GM19035 (cell line): ENCODE measurements around the gene PAPPA.

Experiments
- ATAC-seq: cut with Tn5 transposase; IDR thresholded peaks from one replicate; pipeline ENCODE4 v1.9.1; 2021; ENCODE audit not compliant: unreplicated experiment

Gene PAPPA

GRCh38 chr9:116153765-116154333 lies at the start of gene PAPPA:
PAPPA (plus strand) TSS chr9:116153791; CDS start chr9:116154173, 382 bp downstream.
- no peak for ATAC-seq

DNA sequence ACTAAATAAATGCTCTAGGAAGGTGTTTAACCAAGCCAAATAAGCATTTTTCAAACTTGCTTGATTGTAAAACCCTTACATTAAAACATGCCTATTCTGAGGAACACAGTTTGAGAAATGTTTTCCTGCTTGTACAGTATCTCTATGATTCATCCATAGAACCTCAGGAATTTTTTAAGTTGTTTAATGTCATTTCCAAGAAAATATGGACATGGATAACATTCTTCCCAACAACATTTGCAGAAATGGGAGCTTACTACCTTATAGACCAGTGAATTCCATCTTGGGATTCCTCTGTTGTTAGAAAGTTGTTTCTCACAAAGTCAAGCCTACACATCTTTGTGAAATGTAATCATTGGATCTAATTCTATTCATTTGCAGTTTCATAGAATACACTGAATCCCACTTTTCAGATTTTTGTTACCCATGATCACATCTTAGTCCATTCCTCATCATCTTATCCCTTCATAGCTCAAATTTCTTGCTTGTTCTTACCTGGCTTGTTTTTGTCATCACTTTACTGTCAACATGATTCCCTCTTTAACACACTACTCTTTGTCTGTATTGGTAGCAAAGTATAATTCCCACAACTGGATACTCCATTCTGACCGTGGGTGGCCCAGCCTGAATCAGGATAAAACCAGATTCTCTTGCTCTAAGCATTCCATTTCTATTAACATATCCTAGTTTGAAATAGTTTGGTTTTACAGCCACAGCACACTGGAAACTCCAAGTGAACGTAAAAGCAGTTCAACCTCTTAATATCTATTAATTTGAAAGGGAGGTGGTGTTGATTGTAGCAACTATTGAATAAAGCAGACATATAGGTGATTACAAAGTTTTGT lies 49.4 kb upstream of the PAPPA start:
- no peak for ATAC-seq

DNA sequence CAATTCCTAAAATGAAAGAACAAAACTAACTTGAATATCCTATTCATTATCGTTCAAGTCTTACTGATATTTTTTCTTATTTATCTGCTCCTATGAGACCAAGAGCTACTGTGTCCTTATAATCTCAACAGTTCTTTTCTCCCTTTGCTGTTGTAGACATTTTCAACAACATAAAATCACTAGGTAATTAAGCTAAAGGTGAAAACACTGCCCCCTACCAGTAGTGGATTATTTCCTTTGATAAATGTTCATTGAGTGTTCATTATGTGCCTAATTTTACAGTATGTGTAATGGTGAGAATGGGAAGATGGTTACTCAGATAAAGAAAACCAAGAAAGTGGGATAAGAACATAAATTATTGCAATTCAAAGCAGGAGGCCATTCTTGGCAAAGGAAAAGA lies 41.4 kb upstream of the PAPPA start:
- ATAC-seq, result no peak

DNA sequence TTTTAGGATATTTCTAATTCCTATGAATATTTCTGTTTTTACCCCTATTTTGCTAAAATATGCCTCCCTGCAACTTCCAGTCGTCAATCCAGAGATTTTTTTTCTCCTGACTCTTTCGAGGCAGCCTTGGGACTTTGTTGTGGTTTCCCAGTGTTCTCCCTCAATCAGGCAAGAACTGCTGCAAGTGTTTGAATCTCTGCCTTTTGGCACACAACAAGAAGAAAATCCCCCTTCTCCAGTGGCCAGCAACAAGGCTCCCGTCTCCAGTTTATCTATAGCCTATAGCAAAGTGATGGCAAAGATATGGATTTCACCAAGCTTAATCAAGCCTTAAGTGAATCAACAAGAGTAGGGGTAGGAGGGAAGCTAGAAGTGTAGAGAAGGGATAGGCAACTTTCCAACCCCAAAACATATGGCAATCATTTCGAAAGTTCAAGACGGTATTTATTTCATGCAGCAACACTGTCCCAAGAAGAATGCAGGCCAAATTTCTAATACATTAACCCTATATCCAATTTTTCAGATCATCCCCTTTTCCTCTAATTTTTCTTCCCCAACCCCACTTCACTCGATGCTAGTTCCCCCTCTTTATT lies 37.7 kb upstream of the PAPPA start:
- ATAC-seq, result no peak

DNA sequence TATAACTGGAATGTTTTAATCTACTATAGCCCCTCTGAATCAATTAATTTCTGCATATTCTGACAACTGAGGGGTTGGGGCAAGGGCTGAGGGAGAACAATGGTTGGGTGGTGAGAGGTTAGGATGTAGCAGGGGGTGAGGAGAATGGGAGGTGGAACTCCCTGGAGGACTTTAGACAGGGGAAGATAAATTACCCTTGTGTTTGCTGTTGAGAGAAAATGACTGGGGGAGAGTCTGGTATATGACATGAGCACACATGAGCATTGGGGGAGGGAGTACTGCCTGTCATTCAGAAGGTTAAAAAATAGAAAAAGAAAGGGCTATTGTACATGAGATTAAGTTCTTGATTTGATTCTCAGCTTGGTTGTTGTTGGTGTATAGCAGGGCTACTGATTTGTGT lies 37.2 kb upstream of the PAPPA start:
- no peak for ATAC-seq

GRCh38 chr9:116123171-116123570 lies 30.4 kb upstream of the PAPPA start:
- ATAC-seq, result no peak

DNA sequence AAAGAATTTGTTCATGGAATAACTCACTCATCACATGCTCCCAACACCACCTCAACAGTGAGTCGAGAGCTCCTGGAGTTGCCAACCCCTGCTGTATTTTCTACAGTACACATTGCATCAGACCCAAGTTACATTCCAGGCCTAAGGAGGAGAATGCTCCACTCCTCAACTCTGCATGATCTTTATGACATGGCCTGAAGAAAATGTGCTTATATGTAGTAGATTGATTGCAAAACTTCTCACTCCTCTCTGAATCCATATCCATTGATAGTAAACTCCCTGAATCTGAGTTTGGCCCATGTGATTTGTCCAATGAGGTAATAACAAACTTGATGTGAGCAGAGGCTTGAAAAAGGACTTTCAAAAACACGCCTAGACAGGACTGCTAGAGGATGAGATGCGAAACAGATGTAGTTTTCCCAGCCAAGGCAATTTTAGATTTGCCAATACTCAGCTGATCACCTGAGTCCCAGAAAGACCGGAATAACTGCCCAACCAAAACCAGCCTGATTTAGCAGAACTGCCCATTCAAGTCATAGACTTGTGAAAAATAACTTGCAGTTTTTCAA lies 29.0 kb upstream of the PAPPA start:
- no peak for ATAC-seq

GRCh38 chr9:116133163-116133562 lies 20.4 kb upstream of the PAPPA start:
- no peak for ATAC-seq

- ATAC-seq, result no peak
These were observed 18.6 kb upstream of the PAPPA start for GRCh38 chr9:116134975-116135374.

DNA sequence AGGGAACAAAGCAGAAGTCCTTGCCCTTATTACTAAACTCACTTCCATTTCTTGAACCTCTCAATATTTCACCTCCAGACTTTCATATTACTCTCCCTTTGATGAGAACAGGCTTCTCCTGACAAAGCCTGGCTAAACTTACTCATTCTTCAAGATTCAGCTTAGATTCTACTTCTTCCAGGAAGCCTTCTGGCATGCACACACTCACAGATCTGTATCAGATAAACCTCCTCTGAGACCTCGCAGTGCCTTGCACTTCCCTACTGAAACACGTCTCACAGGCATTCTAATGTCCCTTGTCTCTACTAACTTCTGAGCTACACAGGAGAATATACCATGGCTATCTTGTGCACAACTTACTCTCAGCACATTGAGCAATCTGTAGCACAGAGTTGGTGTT lies 16.6 kb upstream of the PAPPA start:
- ATAC-seq, result no peak

DNA sequence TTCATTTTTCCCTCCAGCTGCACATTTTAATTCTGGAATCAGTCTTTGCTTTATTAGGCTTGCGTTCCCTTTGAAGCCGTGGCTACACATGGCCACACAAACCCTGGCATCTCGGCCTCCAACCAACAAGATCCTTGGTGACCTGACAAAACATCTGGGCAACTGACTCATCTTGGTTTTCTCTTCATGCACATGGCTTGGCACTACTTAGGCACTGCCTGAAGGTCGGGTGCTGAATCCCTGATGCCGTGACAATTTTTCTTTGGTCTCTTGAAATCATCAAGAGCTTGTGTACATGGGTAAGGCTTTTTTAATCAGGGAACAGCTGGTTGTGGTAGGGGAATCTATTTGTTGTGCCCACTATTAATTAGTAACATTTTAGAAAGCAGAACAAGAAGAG lies 16.0 kb upstream of the PAPPA start:
- no peak for ATAC-seq

DNA sequence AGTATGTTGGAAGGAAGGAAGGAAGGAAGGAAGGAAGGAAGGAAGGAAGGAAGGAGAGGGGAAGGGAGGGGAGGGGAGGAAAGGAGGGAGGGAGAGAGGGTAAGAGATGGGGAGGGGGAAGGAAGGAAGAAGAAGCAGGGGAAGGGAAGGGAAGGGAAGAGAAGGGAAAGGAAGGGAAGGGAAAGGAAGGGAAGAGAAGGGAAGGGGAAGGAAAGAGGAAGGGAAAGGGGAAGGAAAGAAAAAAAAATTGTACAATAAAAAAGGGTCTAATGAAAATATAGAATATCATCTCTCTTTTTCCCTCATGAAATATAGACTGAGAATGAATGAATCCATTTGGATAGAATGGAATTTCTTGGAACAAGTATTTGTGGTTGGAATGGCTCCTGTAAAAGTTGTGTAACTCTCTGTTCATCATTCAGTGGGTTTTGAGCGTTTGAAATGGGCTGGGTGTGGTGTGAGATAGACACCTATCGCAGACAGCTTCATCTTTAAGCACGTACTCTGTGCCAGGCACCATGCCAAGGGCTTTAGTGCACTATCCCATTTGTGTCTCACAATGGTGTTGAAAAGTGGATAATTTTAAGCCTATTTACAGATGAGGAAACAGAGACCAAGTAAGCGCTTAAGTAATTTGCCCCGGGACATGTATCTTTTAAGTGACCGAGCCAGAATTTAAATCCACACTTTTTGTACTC lies 11.6 kb upstream of the PAPPA start:
- no peak for ATAC-seq

DNA sequence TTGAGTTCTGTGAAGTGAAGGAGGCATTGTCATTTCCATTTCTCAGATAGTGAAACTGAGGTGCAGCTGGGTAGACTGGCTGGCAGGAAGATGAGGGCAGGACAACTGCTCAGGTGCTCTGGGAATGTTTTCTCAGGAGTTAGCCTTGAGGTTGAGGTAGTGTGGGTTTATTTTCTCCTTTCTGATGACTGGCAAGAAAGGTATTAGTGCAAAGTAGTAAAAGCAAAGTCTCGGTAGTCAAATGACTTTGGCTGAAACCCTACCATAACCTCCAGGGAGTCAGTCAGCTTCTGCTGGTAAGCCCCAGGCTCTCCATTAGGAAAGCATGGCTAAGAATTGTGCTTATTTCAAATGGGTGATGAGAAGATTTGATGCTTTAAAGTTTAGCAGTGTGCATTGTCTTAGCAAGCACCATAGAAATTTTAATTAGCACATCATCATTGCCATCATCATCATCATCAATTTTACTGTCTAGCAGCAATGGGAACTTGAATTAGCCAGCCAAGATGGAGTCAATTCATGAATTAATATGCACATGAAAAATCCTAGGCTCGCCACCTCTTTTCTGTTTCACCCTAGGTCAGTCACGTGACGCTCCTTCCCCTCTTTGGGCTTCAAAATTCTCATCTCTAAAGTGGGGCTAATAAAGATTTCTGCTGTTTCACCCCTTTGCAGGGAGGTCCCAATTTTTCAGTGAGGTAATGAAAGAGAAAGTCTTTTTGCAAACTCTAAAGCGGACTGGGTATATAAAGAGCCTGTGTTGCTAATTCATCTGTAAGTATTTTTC lies 10.7 kb upstream of the PAPPA start:
- ATAC-seq, result no peak

DNA sequence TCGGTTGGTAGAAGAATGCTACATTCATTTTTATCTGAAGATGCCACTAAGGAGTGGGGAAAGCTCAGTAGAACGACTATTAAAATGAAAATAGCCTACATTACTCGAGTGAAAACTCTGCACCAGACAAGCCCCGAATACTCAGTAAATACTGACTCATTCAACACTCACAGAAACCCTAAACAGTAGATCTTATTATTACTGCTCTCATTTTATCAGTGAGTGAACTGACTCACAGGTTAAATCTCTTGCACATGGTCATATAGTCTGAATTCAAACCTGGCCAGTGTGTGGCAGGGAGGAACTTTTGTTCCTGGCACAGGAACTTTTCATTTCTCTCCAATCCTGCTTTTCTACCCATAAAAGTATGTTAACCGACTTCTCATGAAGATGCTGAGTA lies 9.6 kb upstream of the PAPPA start:
- ATAC-seq, result no peak

GRCh38 chr9:116144555-116144954 lies 9.0 kb upstream of the PAPPA start:
- ATAC-seq, result no peak

GRCh38 chr9:116145036-116145435 lies 8.6 kb upstream of the PAPPA start:
- no peak for ATAC-seq

- no peak for ATAC-seq
These were observed 5.8 kb upstream of the PAPPA start for GRCh38 chr9:116147821-116148220.

DNA sequence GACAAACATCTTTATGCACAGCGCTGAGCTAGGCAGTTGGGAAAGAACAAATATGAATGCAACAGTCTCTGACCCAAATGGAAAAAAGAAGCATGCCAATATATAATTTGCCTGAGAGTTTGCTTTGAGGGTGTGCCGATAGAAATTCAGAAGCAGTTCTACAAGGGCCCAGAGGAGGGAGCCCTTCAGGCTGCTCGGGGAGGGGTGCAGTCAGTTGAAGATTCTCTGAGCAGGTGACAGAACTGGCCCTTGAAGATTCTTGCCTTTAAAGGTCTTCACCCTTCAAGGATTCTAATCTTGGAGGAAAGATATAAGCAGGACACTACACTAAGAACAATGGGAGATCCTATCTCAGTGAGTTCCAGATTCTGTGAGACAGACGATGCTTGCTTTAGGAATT lies 3.7 kb upstream of the PAPPA start:
- no peak for ATAC-seq

GRCh38 chr9:116151199-116151598 lies 2.4 kb upstream of the PAPPA start:
- ATAC-seq, result no peak

DNA sequence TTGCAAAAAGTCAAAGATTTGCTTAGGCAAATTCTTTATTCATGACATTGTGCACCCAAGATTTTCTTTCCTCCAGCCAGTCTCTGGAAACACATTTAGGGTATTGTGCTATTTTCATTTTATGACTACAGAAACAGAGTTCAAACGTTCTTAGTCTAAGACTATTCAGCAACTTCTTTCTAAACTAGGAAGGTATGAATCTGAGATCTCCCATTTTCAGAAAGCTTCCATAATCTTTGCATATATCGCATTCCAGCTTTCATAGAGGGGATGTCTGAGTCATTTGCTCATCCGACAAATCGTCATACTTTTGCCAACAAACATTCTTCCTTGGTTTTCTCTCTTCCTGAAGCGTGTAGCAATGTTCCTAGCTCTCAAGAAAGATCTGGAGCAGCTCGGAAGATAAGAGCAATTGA lies 1.6 kb upstream of the PAPPA start:
- no peak for ATAC-seq

DNA sequence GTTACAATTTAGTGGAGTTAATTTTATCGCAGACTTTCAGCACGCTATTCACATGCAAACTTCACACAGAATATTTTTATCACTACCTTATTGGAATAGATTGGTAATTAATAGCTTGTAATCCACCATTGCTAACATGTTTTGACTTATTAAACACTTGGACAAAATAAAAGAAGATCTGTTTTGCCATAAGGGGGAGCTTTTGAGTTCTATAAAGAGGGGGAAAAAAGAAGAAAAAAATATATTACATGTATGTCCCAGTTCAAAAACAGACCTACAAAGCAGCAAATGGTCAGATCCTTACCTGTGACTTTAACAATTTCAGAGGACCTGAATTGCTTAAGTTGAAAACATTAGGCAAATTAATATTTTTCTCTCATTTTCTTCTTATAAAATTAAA lies 1.2 kb upstream of the PAPPA start:
- no peak for ATAC-seq
